Measurements from ENCODE around the gene CACNA2D1.
"Not testable (repeated sequence)": the region's sequence is repeated elsewhere in the genome, so short reads cannot be mapped to it uniquely, and the experiment has no call there.

CACNA2D1 gene

DNA sequence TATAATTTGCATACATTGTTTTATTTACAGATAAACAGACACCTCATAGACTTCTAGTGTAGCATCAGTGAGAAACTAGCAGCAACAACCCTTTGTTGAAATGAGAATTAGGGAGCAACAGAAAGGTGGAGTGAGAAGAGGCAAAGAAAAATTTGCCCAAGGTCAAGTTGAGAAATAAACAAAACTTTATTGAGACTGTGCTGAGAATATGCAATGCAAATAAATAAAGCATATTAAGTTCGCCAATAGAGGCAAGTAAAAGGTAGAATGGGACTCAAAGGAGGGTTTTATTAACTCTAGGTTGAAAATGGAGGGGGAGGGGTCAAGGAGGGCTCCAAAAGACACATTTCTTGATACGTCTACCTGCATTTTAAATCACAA, 49.7 kb downstream of the CACNA2D1 start:
- in situ Hi-C loops (cut with MboI; ENCODE audit: low sequenced_read_pairs) = no loop called here

DNA sequence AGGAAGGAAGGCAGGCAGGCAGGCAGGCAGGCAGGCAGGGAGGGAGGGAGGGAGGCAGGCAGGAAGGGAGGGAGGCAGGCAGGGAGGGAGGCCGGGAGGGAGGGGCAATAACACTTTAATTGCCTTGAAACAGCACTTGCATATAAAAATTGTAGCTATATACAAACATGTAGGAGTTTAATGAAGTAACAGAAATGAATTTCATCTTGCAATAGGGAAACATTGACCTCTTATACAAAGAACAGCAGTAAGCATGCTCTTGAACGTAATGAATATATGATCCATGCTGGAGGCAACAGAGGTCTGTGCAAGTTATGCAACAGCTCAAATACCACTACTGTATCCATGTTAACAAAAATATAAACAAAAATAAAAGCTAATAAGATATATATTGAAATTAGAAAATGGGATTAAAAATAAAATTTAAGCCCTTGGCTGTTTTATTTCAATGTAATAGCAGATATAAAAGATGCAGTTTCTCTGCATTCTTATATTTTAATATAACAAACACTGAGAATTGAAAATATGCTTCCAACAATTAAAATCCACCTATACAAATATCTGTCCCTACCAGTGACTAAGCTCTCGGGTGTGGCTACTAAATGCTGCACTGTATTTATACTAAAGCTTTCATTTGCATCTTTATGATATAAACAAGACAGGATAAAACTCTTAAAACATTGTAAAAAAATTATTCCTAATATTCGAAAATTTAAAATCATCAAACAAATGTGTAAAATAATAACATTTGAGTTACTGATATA, 50.3 kb downstream of the CACNA2D1 start:
- in situ Hi-C loops (cut with MboI; ENCODE audit: low sequenced_read_pairs) = no loop called here

DNA sequence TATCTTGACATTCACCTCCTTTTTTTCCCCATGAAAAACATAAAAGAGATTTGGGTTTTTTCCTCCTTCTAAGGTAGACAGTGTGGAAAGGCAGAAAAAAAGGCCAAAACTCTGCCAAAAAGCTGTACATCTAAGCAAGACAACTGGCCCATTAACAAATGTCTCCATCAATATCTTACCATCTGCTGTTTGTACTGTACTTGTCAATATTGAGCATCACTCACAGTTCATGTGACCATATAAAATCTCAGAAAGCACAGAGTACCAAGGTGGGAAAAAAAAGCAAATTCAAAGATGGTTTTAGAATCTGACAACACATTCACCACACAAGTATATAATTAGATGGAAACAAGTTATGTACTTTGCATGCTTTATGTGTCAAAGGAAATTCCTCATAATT, 52.6 kb downstream of the CACNA2D1 start:
- in situ Hi-C loops (cut with MboI; ENCODE audit: low sequenced_read_pairs) = no loop called here

DNA sequence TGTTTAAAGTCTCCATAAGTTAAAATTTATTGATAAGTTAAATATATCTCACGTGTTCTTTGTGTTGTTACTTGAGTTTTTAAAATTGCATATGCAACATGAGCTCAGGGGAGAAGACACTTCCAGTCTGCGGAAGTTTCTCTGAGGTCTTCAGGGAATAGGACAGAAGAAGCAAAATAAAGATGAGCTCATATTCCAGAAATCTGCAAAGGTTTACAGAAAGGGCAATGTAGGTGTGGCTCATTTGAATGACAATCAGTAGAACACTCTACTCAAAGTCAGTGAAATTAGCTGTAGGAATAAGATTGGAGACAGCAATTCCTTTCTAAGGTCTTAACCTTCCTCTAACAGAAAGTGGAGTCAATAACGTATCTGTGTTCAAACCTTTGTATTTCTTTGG, 53.7 kb downstream of the CACNA2D1 start:
- in situ Hi-C loops (cut with MboI; ENCODE audit: low sequenced_read_pairs) = no loop called here

DNA sequence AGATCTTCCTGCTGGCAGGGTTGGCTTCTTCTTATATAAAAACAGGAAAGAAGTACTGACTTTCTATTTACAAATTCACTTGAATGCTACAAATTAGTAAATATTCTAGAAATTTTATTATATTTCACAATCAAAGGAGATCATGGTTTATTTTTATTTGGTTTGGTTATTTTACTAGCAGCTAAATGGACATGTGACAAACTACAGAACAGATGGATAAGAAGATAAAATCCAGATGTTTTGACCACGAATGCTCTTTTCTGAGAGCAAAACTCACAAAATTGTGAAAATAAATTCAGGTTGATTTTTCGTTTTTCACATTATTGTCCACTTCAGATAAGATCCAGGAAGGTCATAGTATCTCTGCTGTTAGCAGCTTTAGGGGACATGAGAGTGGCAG, 55.4 kb downstream of the CACNA2D1 start:
- in situ Hi-C loops (cut with MboI; ENCODE audit: low sequenced_read_pairs) = no loop called here

DNA sequence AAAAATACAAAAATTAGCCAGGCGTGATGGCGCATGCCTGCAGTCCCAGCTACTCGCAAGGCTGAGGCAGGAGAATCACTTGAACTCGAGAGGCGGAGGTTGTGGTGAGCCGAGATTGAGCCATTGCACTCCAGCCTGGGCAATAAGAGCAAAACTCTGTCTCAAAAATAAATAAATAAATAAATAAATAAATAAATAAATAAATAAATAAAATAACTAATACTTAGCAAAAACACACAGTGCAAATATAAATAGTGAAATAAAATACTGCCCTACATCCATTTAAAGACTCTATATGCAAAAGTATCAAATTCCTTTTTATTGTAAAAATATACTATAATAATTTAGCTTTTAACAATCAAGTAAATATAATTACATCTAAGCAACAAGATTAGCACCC, 57.0 kb downstream of the CACNA2D1 start:
- in situ Hi-C loops (cut with MboI; ENCODE audit: low sequenced_read_pairs) = not testable (repeated sequence)

DNA sequence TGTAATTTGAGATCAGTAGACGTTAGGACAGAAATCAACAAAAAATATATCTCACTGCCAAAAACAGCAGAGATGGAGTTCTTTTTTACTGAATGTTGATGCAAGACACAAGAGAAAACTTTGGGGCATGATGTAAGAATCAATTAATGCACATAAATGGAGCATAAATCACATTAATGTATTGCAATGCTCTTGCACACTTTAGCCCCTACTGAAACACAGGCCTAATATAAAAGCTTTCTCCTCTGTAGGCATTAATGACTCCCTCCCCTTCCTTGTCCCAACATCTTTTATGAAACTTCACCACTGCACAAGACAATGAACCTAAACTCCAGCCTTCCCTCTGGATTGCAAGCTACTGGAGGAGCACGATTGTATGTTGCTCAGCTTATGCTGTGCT, 58.8 kb downstream of the CACNA2D1 start:
- in situ Hi-C loops (cut with MboI; ENCODE audit: low sequenced_read_pairs) = no loop called here

DNA sequence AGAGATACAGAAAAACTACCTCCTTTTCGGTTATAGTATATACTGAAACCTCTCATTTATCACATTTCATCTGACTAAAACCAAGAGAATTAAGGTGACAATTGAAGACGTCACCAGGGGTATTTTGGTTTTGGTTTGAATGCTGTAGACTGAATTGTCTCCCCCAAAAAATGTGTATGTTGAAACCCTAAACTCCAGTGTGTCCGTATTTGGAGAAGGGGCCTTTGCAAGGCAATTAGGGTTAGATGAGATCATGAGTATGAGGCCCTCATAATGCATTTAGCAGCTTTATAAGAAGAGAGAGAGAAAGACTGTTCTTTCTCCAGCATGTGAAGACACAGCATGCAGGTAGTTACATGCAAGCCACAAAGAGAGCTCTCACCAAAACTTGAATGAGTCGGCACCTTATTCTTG, 59.5 kb downstream of the CACNA2D1 start:
- in situ Hi-C loops (cut with MboI; ENCODE audit: low sequenced_read_pairs) = no loop called here

DNA sequence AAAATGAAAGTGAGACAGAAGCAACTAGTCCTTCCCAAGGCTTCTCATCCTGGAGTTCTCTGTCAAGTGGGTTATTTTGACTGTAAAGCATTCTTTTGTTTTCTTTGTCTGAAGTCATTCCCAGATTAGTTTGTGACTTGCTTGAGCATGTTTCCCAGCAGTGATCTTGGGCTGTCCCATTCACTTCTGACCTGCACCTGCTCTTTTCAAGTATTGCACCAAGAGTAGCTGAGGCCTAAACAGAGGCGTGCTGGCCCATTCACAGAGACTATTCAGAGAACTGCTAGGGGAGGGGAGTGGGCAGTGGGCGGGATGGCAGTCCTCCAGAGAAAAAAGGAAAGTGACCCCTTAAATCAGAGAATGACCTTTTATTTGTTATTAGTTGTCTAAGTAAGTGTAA, 61.3 kb downstream of the CACNA2D1 start:
- in situ Hi-C loops (cut with MboI; ENCODE audit: low sequenced_read_pairs) = no loop called here

DNA sequence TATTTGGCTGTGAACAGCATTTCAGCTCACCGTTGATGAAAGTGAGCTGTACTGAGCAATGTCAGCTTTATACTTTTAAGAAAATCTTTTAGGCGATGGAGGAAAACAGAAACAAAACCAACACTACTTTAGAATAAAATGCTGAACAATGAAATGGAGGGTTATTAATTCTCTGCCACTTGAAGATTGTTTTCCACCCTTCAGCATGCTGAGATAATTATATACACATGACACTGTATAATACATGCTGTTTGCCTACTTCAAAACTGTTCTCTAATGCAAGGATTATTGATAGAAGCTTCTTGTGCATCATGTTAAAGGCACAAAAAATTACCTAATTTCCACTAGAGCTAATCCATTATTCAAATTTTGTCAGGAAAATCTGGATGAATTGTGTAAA, 66.8 kb downstream of the CACNA2D1 start:
- in situ Hi-C loops (cut with MboI; ENCODE audit: low sequenced_read_pairs) = no loop called here

DNA sequence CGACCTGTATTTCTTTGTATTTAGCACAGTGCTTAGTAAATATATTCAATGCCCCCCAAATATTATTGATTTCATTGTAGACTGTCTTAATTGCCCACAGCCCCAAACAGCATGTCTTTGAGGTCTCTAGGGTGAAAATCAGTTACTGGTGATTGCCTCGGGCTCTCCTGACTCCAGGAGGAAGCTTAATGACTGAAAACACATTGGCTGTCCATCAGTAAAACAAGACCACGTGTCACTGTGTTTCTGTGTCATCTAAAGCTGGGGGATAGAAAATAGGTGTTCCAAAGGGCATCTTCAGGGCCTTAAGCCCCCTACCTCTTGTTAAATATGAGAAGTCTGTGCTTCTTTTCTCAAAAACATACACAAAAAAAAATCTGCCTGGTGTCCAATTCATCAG, 67.9 kb downstream of the CACNA2D1 start:
- in situ Hi-C loops (cut with MboI; ENCODE audit: low sequenced_read_pairs) = no loop called here

DNA sequence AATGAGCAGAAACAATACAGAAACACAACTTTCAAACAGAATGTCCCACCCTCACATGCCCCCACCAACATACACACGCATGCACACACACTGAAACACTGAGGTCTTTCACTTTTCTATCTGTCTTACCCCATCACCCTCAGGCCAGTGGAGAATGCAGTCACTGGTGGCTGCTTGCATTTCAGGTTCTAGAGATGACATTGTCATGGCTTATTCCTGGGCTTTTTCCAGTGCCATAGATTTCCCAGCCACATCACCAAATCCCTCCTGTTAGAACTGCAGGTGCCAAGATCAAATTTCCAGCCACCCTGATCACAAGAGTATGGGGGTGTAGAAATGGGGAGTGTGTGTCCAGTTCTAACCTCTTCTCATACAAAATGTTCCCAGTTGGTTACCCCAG, 68.4 kb downstream of the CACNA2D1 start:
- in situ Hi-C loops (cut with MboI; ENCODE audit: low sequenced_read_pairs) = no loop called here

DNA sequence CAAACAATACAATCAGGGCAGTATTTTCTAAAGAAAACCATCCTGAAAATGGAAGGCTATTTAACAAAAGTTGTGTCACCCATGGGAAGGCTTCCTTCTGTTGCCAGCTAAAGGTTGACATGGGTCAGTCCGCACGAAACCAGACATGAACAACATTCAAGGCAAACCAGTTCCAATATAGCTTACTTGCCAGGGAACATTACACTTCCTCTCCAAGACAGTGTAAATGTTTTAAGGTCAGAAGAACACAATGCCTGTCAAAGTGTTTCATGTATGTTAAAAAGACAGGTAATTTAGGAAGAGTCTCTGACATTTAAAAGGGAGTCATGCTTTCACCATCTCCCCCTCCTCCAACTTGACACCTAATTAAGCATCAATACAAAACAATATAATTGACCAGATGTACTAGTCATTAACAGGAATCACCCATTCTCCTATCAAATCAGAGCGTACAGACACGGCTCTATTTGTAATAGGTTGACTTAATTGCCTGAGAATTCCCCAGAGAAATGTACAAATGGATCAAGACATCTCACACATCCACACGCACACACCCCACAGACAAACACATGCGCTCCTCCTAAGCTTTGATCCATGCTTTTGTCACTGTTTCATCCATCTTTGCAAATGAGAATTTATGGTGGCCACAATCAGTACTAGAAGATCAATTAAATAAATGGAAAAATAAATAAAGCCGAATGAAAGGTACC, 69.5 kb downstream of the CACNA2D1 start:
- in situ Hi-C loops (cut with MboI; ENCODE audit: low sequenced_read_pairs) = no loop called here

DNA sequence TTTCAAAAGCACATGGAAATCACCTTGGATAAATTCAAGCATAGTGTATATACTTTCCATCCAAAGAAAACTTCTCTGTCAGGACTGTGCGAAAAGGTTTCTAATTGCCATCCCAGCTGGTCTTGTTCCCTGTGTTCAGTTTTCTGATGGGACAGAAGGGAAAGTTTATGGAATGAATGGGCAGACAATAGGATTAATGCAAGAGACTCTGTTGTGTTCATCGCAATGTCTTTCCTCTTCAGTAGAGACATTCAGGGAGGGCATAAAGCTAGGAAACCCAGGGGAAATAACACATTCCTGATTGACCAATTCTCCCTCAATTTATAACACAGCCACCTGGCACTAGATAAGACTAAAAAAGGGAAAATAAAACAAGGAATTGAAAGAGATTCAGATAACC, 78.9 kb downstream of the CACNA2D1 start:
- in situ Hi-C loops (cut with MboI; ENCODE audit: low sequenced_read_pairs) = no loop called here

DNA sequence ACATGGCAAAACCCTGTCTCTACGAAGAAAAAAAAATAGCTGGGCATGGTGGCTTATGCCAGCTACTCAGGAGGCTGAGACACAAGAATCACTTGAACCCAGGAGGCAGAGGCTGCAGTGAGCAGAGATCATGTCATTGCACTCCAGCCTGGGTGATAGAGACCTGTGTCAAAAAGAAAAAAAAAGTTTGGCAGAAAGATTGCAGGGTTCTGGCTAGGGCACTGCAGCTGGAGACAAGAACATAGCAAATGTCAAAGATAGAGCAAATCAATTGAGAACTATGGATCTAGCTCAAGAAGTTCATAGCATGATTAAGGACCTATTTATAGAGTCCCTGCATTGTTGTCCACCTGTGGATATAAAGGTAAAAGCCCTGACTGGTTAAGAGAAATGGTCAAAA, 79.5 kb downstream of the CACNA2D1 start:
- in situ Hi-C loops (cut with MboI; ENCODE audit: low sequenced_read_pairs) = no loop called here

DNA sequence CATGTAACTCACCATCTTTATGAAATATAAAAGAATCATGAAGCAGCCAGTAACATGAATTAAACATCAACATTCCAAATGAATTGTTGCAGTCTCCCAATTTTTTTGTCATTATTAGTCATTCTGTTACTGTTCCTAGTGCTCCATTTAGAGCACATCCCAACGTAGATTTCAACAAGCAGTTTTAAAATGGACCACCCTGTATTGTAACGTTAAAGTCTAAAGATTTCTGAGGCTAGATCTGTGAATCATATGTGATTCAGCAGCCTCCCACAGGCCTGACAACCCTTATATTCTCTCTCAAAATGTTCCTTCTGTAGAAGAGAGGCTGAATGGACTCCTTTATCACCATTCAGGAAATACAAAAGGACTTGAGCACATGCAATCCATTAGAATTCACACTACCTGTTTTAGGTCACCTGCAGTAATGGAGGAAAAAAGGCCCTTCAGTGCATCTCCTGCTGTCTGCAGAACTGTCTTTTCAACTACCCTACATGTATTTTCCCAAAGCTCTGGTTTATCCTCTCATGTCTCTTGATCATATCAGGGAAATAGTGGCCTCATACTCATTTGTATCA, 81.4 kb downstream of the CACNA2D1 start:
- in situ Hi-C loops (cut with MboI; ENCODE audit: low sequenced_read_pairs) = no loop called here

DNA sequence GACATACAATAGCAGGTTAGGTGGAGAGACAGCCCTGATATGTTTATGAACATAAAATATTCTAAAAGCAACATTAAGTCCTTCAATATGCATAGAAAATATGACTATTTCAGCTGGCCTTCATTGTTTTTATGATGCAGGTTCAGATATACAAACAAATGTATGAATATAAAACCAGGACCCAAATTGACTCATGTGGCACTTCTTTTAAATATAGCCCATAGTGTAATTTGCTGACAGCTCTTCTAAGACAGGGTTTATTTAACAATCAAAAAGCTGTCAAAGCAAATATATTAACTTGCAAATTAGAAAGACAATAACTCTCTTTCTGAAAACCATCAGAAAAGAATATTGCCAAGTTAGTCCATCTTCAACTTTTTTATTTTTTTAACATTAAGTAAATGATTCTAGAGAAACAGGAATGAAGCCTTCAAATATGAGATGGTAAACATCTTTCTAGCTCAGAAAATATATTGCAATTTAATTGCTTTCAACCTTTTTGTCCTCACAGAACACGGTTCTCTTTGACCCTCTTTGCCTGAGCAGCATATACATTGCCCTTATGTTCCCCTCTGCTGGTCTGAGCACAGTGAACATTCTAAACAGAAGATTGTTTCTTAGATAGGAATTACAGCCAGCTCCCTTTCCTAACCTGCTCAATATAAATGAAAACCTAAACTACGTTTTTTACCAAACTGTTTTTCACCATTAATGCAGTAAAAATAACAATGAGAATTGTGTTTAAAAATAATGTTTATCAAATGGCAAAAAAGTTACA, 82.8 kb downstream of the CACNA2D1 start:
- in situ Hi-C loops (cut with MboI; ENCODE audit: low sequenced_read_pairs) = no loop called here

DNA sequence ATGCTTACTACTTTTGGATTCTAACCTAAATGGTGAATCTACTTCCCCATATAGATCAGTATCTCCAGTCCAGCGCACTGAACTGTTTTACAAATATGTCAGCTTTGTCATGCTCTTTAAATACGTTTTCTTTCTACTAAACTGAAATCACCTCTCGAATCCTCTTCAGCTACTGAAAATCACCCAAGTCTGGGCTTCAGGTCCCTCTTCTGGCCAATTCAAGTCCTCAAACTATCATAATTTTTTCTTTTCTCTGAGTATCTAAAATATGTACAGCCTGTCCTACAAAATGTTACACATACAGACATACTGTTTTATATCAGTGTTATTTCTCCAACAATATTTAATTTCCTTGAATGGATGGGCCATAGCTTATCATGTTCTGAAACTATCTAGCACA, 84.2 kb downstream of the CACNA2D1 start:
- in situ Hi-C loops (cut with MboI; ENCODE audit: low sequenced_read_pairs) = no loop called here

DNA sequence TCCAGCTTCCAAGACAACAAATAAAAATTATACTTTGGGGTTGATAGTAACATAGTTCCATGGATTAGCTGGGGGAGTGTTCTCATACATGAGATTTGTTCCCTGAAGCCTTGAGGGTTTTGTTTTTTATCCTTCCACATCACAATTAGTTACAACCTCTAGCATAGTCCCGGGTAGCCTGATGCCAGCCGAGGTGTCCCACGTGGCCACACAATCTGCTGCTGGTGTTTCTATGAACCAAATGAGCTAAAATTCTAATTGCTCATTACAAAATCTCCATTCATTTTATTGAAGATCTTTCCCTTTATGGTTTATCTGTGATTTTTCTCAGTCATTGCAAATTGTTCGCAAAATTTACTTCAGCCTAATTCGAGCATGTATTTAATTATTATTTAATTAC, 84.7 kb downstream of the CACNA2D1 start:
- in situ Hi-C loops (cut with MboI; ENCODE audit: low sequenced_read_pairs) = no loop called here

DNA sequence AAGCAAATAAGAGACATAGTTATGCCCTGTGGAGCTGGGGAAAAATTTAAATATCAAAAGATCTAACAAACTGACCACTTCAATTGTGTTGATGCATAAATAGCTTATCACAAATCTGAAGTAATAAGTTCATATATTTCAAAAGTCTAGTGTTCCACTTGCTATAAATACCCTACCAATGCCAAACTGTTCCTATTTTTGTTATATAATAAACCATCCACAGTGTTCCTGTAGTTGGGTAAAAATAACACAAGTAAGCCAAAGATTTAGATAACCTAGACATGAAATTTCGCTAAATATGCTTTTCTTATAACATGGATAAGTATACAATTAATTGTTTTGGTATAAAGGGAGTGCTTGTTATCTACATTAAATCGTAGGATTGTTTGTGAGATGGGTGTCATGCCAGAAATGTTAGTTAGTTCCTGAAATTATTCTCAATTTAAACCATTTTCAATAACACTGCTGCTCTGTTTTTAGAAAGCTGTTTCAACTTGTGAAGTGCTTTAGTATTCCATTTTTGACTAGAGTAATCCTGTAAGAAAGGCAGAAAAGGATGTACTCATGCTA, 85.5 kb downstream of the CACNA2D1 start:
- in situ Hi-C loops (cut with MboI; ENCODE audit: low sequenced_read_pairs) = no loop called here

DNA sequence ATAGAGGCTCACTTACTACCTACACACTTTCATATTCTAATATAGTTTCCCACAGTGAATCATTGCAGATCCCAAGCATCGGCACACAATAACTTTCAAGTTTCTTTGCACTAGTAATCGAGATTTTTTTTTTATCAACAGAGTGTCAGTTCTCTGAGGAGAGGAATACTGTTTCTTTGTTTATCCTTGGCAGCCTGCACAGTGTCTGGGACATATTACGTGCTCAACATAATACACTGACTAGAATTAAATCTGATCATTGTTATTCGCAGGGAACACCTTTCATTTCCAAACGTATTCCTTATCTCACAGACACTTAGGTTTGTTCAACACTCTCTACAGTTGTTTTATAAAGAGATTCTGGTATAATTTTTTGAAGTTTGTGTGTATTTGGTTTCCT, 95.3 kb downstream of the CACNA2D1 start:
- in situ Hi-C loops (cut with MboI; ENCODE audit: low sequenced_read_pairs) = no loop called here

Data from HL-60/S4 treated with retinoic acid at 250 ng/mL for 4 days and 3 days (cell line).